Tibial nerve (tissue), 4 donors: ENCODE results near the gene BMP5. TPM values are rescaled to one million over a fixed set of nuclear protein-coding genes. Genes with fewer than 3 reads are reported as not detected.

Experiments used
- DNase-seq, 2 donors: peaks; one replicate each; pipeline ENCODE4 v3.0.0-alpha.2; 2019; ENCODE audit warnings: low spot score in 2 of 2
- H3K27ac ChIP-seq, 4 donors: fragments of 200-600 bp; sonication (generic) in 3 of 4; one replicate each; pipeline ENCODE4 v1.5.1; 2017 to 2019; ENCODE audit warnings: mild to moderate bottlenecking in 1 of 4
- H3K27me3 ChIP-seq, 2 donors: fragments of 200-600 bp; sonication (generic) in 1 of 2; one replicate each; pipeline versions ENCODE4 v1.5.1 to v1.6.0; 2017 to 2019
- H3K36me3 ChIP-seq, 3 donors: fragments of 200-600 bp; sonication (generic); one replicate each; pipeline ENCODE4 v1.5.1; 2018 to 2019
- H3K4me1 ChIP-seq, 4 donors: fragments of 200-600 bp; sonication (generic) in 3 of 4; one replicate each; pipeline ENCODE4 v1.5.1; 2017 to 2019
- H3K4me3 ChIP-seq, 4 donors: fragments of 200-600 bp; sonication (generic) in 3 of 4; one replicate each; pipeline ENCODE4 v1.5.1; 2017 to 2019; ENCODE audit warnings: mild to moderate bottlenecking in 1 of 4, moderate library complexity in 1 of 4
- H3K9me3 ChIP-seq, 4 donors: fragments of 200-600 bp; sonication (generic) in 3 of 4; one replicate each; pipeline ENCODE4 v1.5.1; 2017 to 2019
- CTCF ChIP-seq, 5 experiments: fragments of 200-600 bp in 3 of 5; fragments of 450-650 bp in 2 of 5; sonication (generic) in 3 of 5; IDR thresholded peaks; one replicate each; pipeline ENCODE4 v1.5.1; 2016 to 2019; ENCODE audit warnings: antibody characterized with exemption in 5 of 5, mild to moderate bottlenecking in 3 of 5, moderate library complexity in 2 of 5
- EP300 ChIP-seq, 2 donors: sonication (generic); formaldehyde crosslinking; IDR thresholded peaks; one replicate each; pipeline ENCODE4 v1.6.1; 2017; ENCODE audit warnings: antibody characterized with exemption in 2 of 2, mild to moderate bottlenecking in 1 of 2
- POLR2A ChIP-seq, 2 donors: fragments of 450-650 bp; IDR thresholded peaks; one replicate each; pipeline ENCODE4 v1.6.1; 2017; ENCODE audit warnings: antibody characterized with exemption in 2 of 2, mild to moderate bottlenecking in 2 of 2, moderate library complexity in 2 of 2
- WGBS, 2 donors: methylation state at CpG; one replicate each; pipeline ENCODE4 v1.1.5; 2018; 5-methylcytosine and 5-hydroxymethylcytosine counted together
- total RNA-seq, 4 donors: library from RNA; depleted of rRNA; stranded (reverse); fragments of >200 nt; gene quantifications; one replicate each; pipeline ENCODE4 v1.1.0, GENCODE V29; 2016

BMP5 gene
- total RNA-seq, 4 donors from 2014 or later: 0.44 to 1.5 (median 1.1) TPM

GRCh38 chr6:55812509-55812908 lies 62.9 kb downstream of the BMP5 start:
- DNase-seq: no peak
- no peak for TF ChIP-seq POLR2A (IDR thresholded peaks at IDR 0.05)
- no peak for TF ChIP-seq CTCF (IDR thresholded peaks at IDR 0.05)
- TF ChIP-seq EP300 (IDR thresholded peaks at IDR 0.05): no peak
- no peaks in the 10 kb centered on the region for H3K27me3 ChIP-seq
- H3K36me3 ChIP-seq: no peaks in the 10 kb centered on the region
- whole genome bisulfite sequencing, 2 donors: 46 to 63% methylated on average over 1 of the region's 1 CpG
- no peaks in the 10 kb centered on the region for H3K9me3 ChIP-seq
- no peak overlapping the region for H3K27ac ChIP-seq
- H3K4me3 ChIP-seq: no peak overlapping the region
- no peaks in the 10 kb centered on the region for H3K4me1 ChIP-seq

DNA sequence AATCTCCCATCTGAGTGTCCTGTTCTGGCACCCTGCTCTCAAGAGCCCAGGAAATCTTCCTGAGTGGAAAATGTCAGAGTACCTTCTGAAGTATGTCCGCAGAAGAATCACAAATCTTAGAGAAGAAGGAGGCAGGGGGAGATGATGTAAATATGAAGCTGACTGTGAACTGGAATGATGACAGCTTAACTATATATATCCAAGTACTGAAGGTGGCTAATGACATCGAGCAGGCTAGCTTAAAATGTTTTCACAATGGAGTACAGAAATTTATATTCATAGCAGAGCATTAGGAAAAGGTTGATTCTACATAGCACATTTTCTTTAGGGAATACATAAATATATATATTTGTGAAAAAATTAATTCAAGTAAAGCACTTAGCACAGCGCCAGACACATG lies 64.3 kb downstream of the BMP5 start:
- H3K4me3 ChIP-seq: no peak overlapping the region
- no peaks in the 10 kb centered on the region for H3K4me1 ChIP-seq
- no peak for TF ChIP-seq POLR2A (IDR thresholded peaks at IDR 0.05)
- TF ChIP-seq EP300 (IDR thresholded peaks at IDR 0.05): no peak
- TF ChIP-seq CTCF (IDR thresholded peaks at IDR 0.05): no peak
- H3K27me3 ChIP-seq: no peaks in the 10 kb centered on the region
- no peak overlapping the region for H3K27ac ChIP-seq
- no peak for DNase-seq
- WGBS, 2 donors: 87 to 88% methylated on average over 3 of the region's 3 CpGs
- no peaks in the 10 kb centered on the region for H3K36me3 ChIP-seq
- no peaks in the 10 kb centered on the region for H3K9me3 ChIP-seq

DNA sequence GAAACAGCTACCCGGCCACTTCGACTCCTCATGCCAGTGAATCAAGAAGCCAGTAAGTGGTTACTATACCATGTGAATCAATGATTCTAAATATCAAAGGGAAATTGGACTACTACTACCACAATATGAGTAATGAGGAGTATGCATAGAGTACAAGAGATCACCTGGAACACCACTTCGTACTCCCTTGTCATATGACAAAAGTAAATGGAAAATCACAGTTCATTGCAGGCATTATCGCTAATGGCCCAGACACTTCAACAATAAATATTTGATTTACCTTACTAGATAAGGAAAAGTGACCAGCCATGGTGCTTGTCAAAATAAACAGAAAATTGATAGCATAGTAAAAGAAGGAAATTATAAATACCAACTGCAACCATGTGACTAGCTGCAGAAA lies 73.1 kb downstream of the BMP5 start:
- WGBS, 2 donors: 95 to 97% methylated on average over 4 of the region's 4 CpGs

DNA sequence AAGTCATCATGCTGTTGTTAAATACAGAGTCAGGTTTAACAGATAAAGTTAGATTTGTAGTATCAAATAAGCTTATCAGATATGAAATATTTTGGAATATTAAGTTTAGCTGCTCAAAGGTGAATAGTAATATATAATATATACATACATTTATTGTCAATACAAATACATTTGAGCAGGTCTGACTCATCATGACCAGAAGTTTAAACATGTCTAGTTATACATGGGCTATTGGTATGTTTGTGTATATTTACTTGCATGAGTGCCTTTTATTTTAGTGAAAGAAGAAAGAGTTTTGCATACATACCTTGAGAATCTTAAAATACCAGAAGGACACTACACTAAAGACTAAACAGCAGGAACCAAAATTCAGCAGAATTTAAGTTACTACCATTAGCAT lies 76.8 kb downstream of the BMP5 start:
- no peak overlapping the region for H3K4me3 ChIP-seq
- no peak for DNase-seq
- H3K27me3 ChIP-seq: no peaks in the 10 kb centered on the region
- H3K36me3 ChIP-seq: no peaks in the 10 kb centered on the region
- H3K9me3 ChIP-seq: no peaks in the 10 kb centered on the region
- H3K4me1 ChIP-seq: no peaks in the 10 kb centered on the region
- TF ChIP-seq EP300 (IDR thresholded peaks at IDR 0.05): no peak
- TF ChIP-seq POLR2A (IDR thresholded peaks at IDR 0.05): no peak
- TF ChIP-seq CTCF (IDR thresholded peaks at IDR 0.05): no peak
- no peak overlapping the region for H3K27ac ChIP-seq

More for the DNA sequence above, 73.1 kb downstream of the BMP5 start:
- no peaks in the 10 kb centered on the region for H3K4me1 ChIP-seq
- no peak overlapping the region for H3K4me3 ChIP-seq
- no peaks in the 10 kb centered on the region for H3K27me3 ChIP-seq
- no peak overlapping the region for H3K27ac ChIP-seq
- H3K36me3 ChIP-seq: no peaks in the 10 kb centered on the region
- DNase-seq: no peak
- H3K9me3 ChIP-seq: no peaks in the 10 kb centered on the region
- TF ChIP-seq EP300 (IDR thresholded peaks at IDR 0.05) (no peak), CTCF (IDR thresholded peaks at IDR 0.05) (no peak), POLR2A (IDR thresholded peaks at IDR 0.05) (no peak)

GRCh38 chr6:55794136-55794812 lies 81.1 kb downstream of the BMP5 start:
- TF ChIP-seq EP300 (IDR thresholded peaks at IDR 0.05) (no peak), CTCF (IDR thresholded peaks at IDR 0.05) (no peak), POLR2A (IDR thresholded peaks at IDR 0.05) (no peak)
- DNase-seq: no peak

More at GRCh38 chr6:55794136-55794812, 81.1 kb downstream of the BMP5 start:
- WGBS, 2 donors: 77 to 80% methylated on average over 3 of the region's 3 CpGs
- H3K4me3 ChIP-seq: no peak overlapping the region
- H3K4me1 ChIP-seq: peaks cover 0 to 4% (median 0%) of the 10 kb centered on the region in 4 donors
- H3K27me3 ChIP-seq: no peaks in the 10 kb centered on the region
- no peaks in the 10 kb centered on the region for H3K9me3 ChIP-seq
- peak overlapping the region in 1 of 4 donors; percentile 29 for H3K27ac ChIP-seq
- H3K36me3 ChIP-seq: no peaks in the 10 kb centered on the region
